NB4 (cell line): ENCODE measurements around the gene SNAI3.

Experiments used
- CTCF ChIP-seq: IDR thresholded peaks from one replicate; pipeline ENCODE4 v1.5.1; 2012; ENCODE audit warnings: low read depth, low read length
- MAX ChIP-seq: IDR thresholded peaks from 2 replicates; pipeline ENCODE4 v1.6.1; 2011; ENCODE audit warnings: low read depth, low read length

GRCh38 chr16:88691129-88691813, 5.0 kb upstream of the SNAI3 start:
- TF ChIP-seq CTCF (no peak), MAX (no peak)
